Measurements from ENCODE around the gene LCLAT1.

DNA sequence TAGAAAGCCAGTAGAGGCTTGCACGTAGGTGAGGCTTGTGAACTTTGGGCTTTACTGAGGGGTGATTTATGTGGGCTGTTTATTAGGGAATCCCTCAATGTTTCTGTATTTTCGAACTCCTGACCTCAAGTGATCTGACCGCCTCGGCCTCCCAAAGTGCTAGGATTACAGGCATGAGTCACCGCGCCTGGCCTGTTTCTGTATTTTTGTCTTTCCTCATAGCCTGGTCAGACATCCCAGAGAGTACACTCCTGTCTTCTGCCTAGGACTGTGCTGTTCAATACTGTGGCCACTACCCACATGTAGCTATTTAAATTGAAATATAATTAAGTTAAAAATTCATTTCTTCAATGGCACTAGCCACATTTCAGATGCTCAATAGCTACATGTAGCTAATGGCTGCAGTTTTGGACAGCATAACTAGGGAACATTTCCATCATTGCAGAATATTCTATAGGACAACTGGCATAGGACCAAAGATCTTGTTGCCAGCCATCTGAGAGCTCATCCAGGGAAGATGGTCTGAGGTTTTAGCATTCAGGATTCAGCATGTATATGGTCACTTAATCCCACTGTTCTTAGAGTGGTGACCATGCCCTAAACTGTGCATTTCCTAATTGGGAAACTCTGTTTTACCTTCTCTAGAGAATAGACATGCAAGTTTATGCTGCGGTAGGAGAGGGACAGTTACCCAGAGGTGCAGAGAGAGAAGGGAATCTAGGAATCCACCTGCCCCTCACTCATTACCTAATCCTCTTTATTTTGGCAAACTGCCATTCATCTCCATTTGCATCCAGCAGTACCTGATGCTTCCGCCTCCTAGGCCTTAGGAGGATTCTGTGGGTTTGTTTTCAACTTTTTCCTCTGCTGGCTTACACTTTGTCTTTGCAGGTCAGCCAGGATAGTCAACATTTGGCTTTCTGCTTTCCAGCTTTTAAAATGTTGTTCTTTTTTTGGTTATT lies 64.4 kb downstream of the LCLAT1 start:
- TF ChIP-seq CTCF (IDR thresholded peaks at IDR 0.05) (no peak), POLR2A (IDR thresholded peaks at IDR 0.05) (peak in 1 of 2 donors; percentile 13)

Measured in adrenal gland (tissue), 5 donors.